SW 1271 (cell line): Measurements from ENCODE around the gene EIF4E1B.

Source experiments
- DNase-seq, 2 experiments: peaks; one replicate each; lab custom pipeline; 2025; lab: John Stamatoyannopoulos, UW

EIF4E1B gene

GRCh38 chr5:176606032-176606431 is 24.4 kb upstream of the EIF4E1B start:
- DNase-seq: no peak

- DNase-seq: no peak
Observed at GRCh38 chr5:176606875-176607274, 23.6 kb upstream of the EIF4E1B start.

- DNase-seq: no peak
Observed at GRCh38 chr5:176608142-176608705, 22.3 kb upstream of the EIF4E1B start.

- DNase-seq: no peak
Observed at GRCh38 chr5:176608937-176609723, 21.3 kb upstream of the EIF4E1B start.

GRCh38 chr5:176609724-176610434 is 20.6 kb upstream of the EIF4E1B start, which contains the start of gene GPRIN1:
Gene GPRIN1, minus strand, starts transcription at chr5:176610156. Its CDS starts 10,322 bp downstream, at chr5:176599834.
- peak; percentile 25 to 64 for DNase-seq

- DNase-seq: no peak
Observed at GRCh38 chr5:176610435-176610773, 20.1 kb upstream of the EIF4E1B start.

- no peak for DNase-seq
Observed at GRCh38 chr5:176611435-176611834, 19.0 kb upstream of the EIF4E1B start.

- no peak for DNase-seq
Observed at GRCh38 chr5:176612008-176612407, 18.5 kb upstream of the EIF4E1B start.

GRCh38 chr5:176612855-176613254 is 17.6 kb upstream of the EIF4E1B start:
- DNase-seq: no peak

GRCh38 chr5:176614805-176615478 is 15.5 kb upstream of the EIF4E1B start:
- peak; percentile 16 to 42 for DNase-seq

- no peak for DNase-seq
Observed at GRCh38 chr5:176616511-176616910, 14.0 kb upstream of the EIF4E1B start.

GRCh38 chr5:176618783-176619182 is 11.7 kb upstream of the EIF4E1B start:
- no peak for DNase-seq

GRCh38 chr5:176619203-176619568 is 11.3 kb upstream of the EIF4E1B start:
- peak; percentile 61 to 82 for DNase-seq

- no peak for DNase-seq
Observed at GRCh38 chr5:176619569-176620332, 10.7 kb upstream of the EIF4E1B start.

GRCh38 chr5:176620333-176620981 is 10.0 kb upstream of the EIF4E1B start:
- DNase-seq: peak in 1 of 2 experiments; percentile 18

- no peak for DNase-seq
Observed at GRCh38 chr5:176621661-176622079, 8.8 kb upstream of the EIF4E1B start.

GRCh38 chr5:176624142-176624541 is 6.3 kb upstream of the EIF4E1B start:
- no peak for DNase-seq

GRCh38 chr5:176624938-176625337 is 5.5 kb upstream of the EIF4E1B start:
- no peak for DNase-seq

- DNase-seq: no peak
Observed at GRCh38 chr5:176625512-176625911, 5.0 kb upstream of the EIF4E1B start.

GRCh38 chr5:176625966-176626875 is 4.3 kb upstream of the EIF4E1B start:
- DNase-seq: no peak
